ENCODE measurements around the gene FUOM.
"Not testable (repeated sequence)": the region's sequence is repeated elsewhere in the genome, so short reads cannot be mapped to it uniquely, and the experiment has no call there.

FUOM gene

GRCh38 chr10:133393401-133394063, 35.7 kb upstream of the FUOM start:
- H3K36me3 Mint-ChIP-seq, result peaks cover 24% of the 10 kb centered on the region
- H3K27me3 Mint-ChIP-seq, result no peaks in the 10 kb centered on the region
- H3K4me3 Mint-ChIP-seq, result peak overlapping the region; percentile 99
- ATAC-seq, result no peak
- peak overlapping the region; percentile 98 for H3K27ac Mint-ChIP-seq
- H3K4me1 Mint-ChIP-seq, result peaks cover 78% of the 10 kb centered on the region
- no peaks in the 10 kb centered on the region for H3K9me3 Mint-ChIP-seq

- Mint-ChIP-seq H3K9me3 (no peaks in the 10 kb centered on the region), H3K36me3 (peaks cover 8% of the 10 kb centered on the region), H3K27ac (peak overlapping the region; percentile 88), H3K4me1 (peaks cover 80% of the 10 kb centered on the region), H3K27me3 (no peaks in the 10 kb centered on the region), H3K4me3 (peak overlapping the region; percentile 64)
- ATAC-seq, result no peak
Measured at GRCh38 chr10:133391761-133392518, 34.1 kb upstream of the FUOM start.

- H3K9me3 Mint-ChIP-seq, result no peaks in the 10 kb centered on the region
- H3K27me3 Mint-ChIP-seq, result no peaks in the 10 kb centered on the region
- H3K4me3 Mint-ChIP-seq, result peak overlapping the region; percentile 53
- no peak for ATAC-seq
- H3K4me1 Mint-ChIP-seq, result peaks cover 77% of the 10 kb centered on the region
- peaks cover 6% of the 10 kb centered on the region for H3K36me3 Mint-ChIP-seq
- H3K27ac Mint-ChIP-seq, result peak overlapping the region; percentile 88
Measured at GRCh38 chr10:133391249-133391635, 33.4 kb upstream of the FUOM start.

GRCh38 chr10:133390597-133391248, 32.9 kb upstream of the FUOM start:
- Mint-ChIP-seq H3K9me3 (no peaks in the 10 kb centered on the region), H3K27ac (peak overlapping the region; percentile 88), H3K4me1 (peaks cover 76% of the 10 kb centered on the region), H3K36me3 (peaks cover 6% of the 10 kb centered on the region), H3K4me3 (peak overlapping the region; percentile 71), H3K27me3 (no peaks in the 10 kb centered on the region)
- ATAC-seq, result no peak

- H3K27ac Mint-ChIP-seq, result peak overlapping the region; percentile 88
- no peaks in the 10 kb centered on the region for H3K27me3 Mint-ChIP-seq
- peaks cover 63% of the 10 kb centered on the region for H3K4me1 Mint-ChIP-seq
- peak overlapping the region; percentile 88 for H3K4me3 Mint-ChIP-seq
- peaks cover 12% of the 10 kb centered on the region for H3K36me3 Mint-ChIP-seq
- H3K9me3 Mint-ChIP-seq, result no peaks in the 10 kb centered on the region
- ATAC-seq, result peak; percentile 93
Measured at GRCh38 chr10:133388973-133389818, 31.4 kb upstream of the FUOM start.

GRCh38 chr10:133388236-133388972, 30.6 kb upstream of the FUOM start:
- Mint-ChIP-seq H3K4me3 (peak overlapping the region; percentile 88), H3K36me3 (peaks cover 13% of the 10 kb centered on the region), H3K27me3 (no peaks in the 10 kb centered on the region), H3K9me3 (no peaks in the 10 kb centered on the region), H3K4me1 (peaks cover 60% of the 10 kb centered on the region), H3K27ac (peak overlapping the region; percentile 88)
- ATAC-seq, result no peak

- not testable (repeated sequence) for ATAC-seq, H3K4me3 Mint-ChIP-seq, H3K9me3 Mint-ChIP-seq, H3K27me3 Mint-ChIP-seq, H3K27ac Mint-ChIP-seq
- Mint-ChIP-seq H3K36me3 (peaks cover 16% of the 10 kb centered on the region), H3K4me1 (peaks cover 49% of the 10 kb centered on the region)
Measured at GRCh38 chr10:133386951-133387350, 29.1 kb upstream of the FUOM start.

- Mint-ChIP-seq H3K4me3 (no peak overlapping the region), H3K9me3 (no peaks in the 10 kb centered on the region), H3K36me3 (peaks cover 14% of the 10 kb centered on the region), H3K27ac (no peak overlapping the region), H3K27me3 (no peaks in the 10 kb centered on the region), H3K4me1 (peaks cover 46% of the 10 kb centered on the region)
- no peak for ATAC-seq
Measured at GRCh38 chr10:133385214-133385613, 27.4 kb upstream of the FUOM start.

- Mint-ChIP-seq H3K4me1 (peaks cover 44% of the 10 kb centered on the region), H3K9me3 (no peaks in the 10 kb centered on the region), H3K36me3 (peaks cover 14% of the 10 kb centered on the region), H3K27me3 (no peaks in the 10 kb centered on the region), H3K4me3 (no peak overlapping the region), H3K27ac (no peak overlapping the region)
- ATAC-seq, result no peak
Measured at GRCh38 chr10:133384071-133384470, 26.3 kb upstream of the FUOM start.

- no peak for ATAC-seq
- Mint-ChIP-seq H3K36me3 (peaks cover 14% of the 10 kb centered on the region), H3K27ac (no peak overlapping the region), H3K4me3 (no peak overlapping the region), H3K9me3 (no peaks in the 10 kb centered on the region), H3K4me1 (peaks cover 39% of the 10 kb centered on the region), H3K27me3 (no peaks in the 10 kb centered on the region)
Measured at GRCh38 chr10:133383551-133383950, 25.7 kb upstream of the FUOM start.

- no peak for ATAC-seq
- Mint-ChIP-seq H3K9me3 (no peaks in the 10 kb centered on the region), H3K36me3 (peaks cover 14% of the 10 kb centered on the region), H3K27ac (peak overlapping the region; percentile 77), H3K4me3 (peak overlapping the region; percentile 46), H3K4me1 (peaks cover 36% of the 10 kb centered on the region), H3K27me3 (no peaks in the 10 kb centered on the region)
Measured at GRCh38 chr10:133381036-133381435, 23.2 kb upstream of the FUOM start.

GRCh38 chr10:133379801-133380666, 22.2 kb upstream of the FUOM start:
- Mint-ChIP-seq H3K4me3 (peak overlapping the region; percentile 84), H3K27me3 (no peaks in the 10 kb centered on the region), H3K4me1 (peaks cover 36% of the 10 kb centered on the region), H3K27ac (peak overlapping the region; percentile 77), H3K9me3 (no peaks in the 10 kb centered on the region), H3K36me3 (peaks cover 14% of the 10 kb centered on the region)
- no peak for ATAC-seq

- Mint-ChIP-seq H3K27me3 (no peaks in the 10 kb centered on the region), H3K4me3 (peak within 1 kb of the TSS; percentile 84), H3K9me3 (no peaks in the 10 kb centered on the region), H3K4me1 (peaks cover 36% of the 10 kb centered on the region), H3K36me3 (peaks cover 8% of the 10 kb centered on the region), H3K27ac (peak within 1 kb of the TSS; percentile 77)
- peak; percentile 76 for ATAC-seq
Measured at GRCh38 chr10:133379152-133379800, 21.5 kb upstream of the FUOM start, which contains the start of gene PAOX. Gene PAOX, plus strand, starts transcription at chr10:133379262. Its CDS starts 55 bp downstream, at chr10:133379317.

Data from stimulated activated memory B cell treated with anti-CD40 and anti-IgM and Interleukin-4, amounts not matched to agents 10 μg/mL and 1 μg/mL and 100 μg/mL, for 72 hours (primary cell).